ENCODE data around the gene USP19. TPM values are rescaled to one million over a fixed set of nuclear protein-coding genes. Genes with fewer than 3 reads are reported as not detected.

Gene USP19
- total RNA-seq, 1 experiment from 2014 or later = 66.3 TPM

DNA sequence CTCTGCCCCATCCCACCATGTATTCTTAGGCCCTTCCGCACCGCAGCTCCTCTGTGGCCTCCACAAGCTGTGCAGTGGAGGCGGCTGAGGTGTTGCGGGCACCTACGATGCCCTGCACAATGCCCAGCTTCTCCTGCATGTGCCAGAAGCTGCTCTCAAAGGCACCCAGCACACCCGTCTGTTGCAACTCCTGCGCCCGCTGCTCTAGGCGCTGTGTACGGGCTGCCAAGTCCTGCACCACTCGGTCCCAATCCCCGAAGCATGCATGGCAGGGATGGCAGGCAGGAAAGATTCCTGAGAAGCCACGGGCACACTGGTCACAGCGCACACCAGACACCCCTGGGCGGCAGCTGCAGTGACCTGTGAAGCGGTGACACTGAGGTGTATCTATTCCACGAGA, 3.1 kb upstream of the USP19 start:
- DNase-seq = no peak
- H4K20me1 ChIP-seq (ENCODE audit: control insufficient read depth, insufficient read depth, insufficient read length) = peaks cover 2% of the 10 kb centered on the region
- TF ChIP-seq, protein P1, sequence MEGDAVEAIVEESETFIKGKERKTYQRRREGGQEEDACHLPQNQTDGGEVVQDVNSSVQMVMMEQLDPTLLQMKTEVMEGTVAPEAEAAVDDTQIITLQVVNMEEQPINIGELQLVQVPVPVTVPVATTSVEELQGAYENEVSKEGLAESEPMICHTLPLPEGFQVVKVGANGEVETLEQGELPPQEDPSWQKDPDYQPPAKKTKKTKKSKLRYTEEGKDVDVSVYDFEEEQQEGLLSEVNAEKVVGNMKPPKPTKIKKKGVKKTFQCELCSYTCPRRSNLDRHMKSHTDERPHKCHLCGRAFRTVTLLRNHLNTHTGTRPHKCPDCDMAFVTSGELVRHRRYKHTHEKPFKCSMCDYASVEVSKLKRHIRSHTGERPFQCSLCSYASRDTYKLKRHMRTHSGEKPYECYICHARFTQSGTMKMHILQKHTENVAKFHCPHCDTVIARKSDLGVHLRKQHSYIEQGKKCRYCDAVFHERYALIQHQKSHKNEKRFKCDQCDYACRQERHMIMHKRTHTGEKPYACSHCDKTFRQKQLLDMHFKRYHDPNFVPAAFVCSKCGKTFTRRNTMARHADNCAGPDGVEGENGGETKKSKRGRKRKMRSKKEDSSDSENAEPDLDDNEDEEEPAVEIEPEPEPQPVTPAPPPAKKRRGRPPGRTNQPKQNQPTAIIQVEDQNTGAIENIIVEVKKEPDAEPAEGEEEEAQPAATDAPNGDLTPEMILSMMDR (conservative IDR thresholded peaks at IDR 0.05) = no peak
- no peak overlapping the region for H4K5ac ChIP-seq (ENCODE audit: insufficient read length, low read depth, low read length)
- peaks cover 4% of the 10 kb centered on the region for H3K79me1 ChIP-seq (ENCODE audit: insufficient read depth, low read depth, low read length, poor library complexity, severe bottlenecking)
- no peak overlapping the region for H3K27ac ChIP-seq (ENCODE audit: insufficient read length, low read depth, low read length)
- no peak overlapping the region for H2BK5ac ChIP-seq (ENCODE audit: insufficient read length, low read length)
- H2BK120ac ChIP-seq (ENCODE audit: low read depth, low read length, poor library complexity, severe bottlenecking) = no peak overlapping the region
- no peak overlapping the region for H2BK20ac ChIP-seq (ENCODE audit: low read depth, low read length, poor library complexity, severe bottlenecking)
- H2BK15ac ChIP-seq (ENCODE audit: low read depth, low read length) = no peak overlapping the region
- H3K79me2 ChIP-seq (ENCODE audit: insufficient read depth, low read length) = no peaks in the 10 kb centered on the region; the same call in 1 of the 2 replicates
- Mint-ChIP-seq H3K27ac (no peak overlapping the region), H3K4me3 (no peak overlapping the region), H3K4me1 (peaks cover 4% of the 10 kb centered on the region in 2 experiments; a peak in 3 of 4 replicates), H3K9me3 (no peaks in the 10 kb centered on the region), H3K27me3 (ENCODE audit: low read depth) (no peaks in the 10 kb centered on the region; the same call in 1 of the 2 replicates), H3K36me3 (ENCODE audit: insufficient read depth in 1 of 3, low read depth in 3 of 3) (peaks cover 0 to 32% (median 24%) of the 10 kb centered on the region in 3 experiments; a peak in 6 of 7 replicates)
- no peak overlapping the region for H3K56ac ChIP-seq (ENCODE audit: insufficient read length, low read depth, low read length)
- no peak overlapping the region for H2AK5ac ChIP-seq (ENCODE audit: insufficient read length, low read length)
- H3T11ph ChIP-seq (ENCODE audit: low read length) = no peak overlapping the region
- no peak overlapping the region for H3K14ac ChIP-seq (ENCODE audit: insufficient read depth, low read length)
- 0 out of 2 replicates have a peak, but pooled peaks cover 2% of the 10 kb centered on the region for H3K4me1 ChIP-seq (ENCODE audit: insufficient read depth, low read length)
- no peaks in the 10 kb centered on the region for H3K9me3 ChIP-seq (ENCODE audit: control insufficient read depth, low read depth, low read length)
- H3K4ac ChIP-seq (ENCODE audit: low read depth, low read length) = no peak overlapping the region
- no peak overlapping the region for H3K4me2 ChIP-seq (ENCODE audit: insufficient read depth, insufficient read length, low read length)
- WGBS (ENCODE audit: extremely low coverage, insufficient read length, low lambda C conversion rate) = no CpG with 5 or more reads among the region's 17 CpGs
- H3K23me2 ChIP-seq (ENCODE audit: insufficient read length, low read depth, low read length, poor library complexity, severe bottlenecking) = peaks cover 5% of the 10 kb centered on the region
- no peak overlapping the region for H3K9ac ChIP-seq (ENCODE audit: extremely low read depth, insufficient read length, low read length)
- H4K8ac ChIP-seq (replicated peaks; ENCODE audit: insufficient read length, low read depth, low read length) = no peak overlapping the region
- no peak overlapping the region for H4K91ac ChIP-seq (ENCODE audit: insufficient read length, low read depth, low read length)
- no peak overlapping the region for H2AFZ ChIP-seq (ENCODE audit: low read length)
- H3K23ac ChIP-seq (ENCODE audit: insufficient read length, low read depth, low read length) = no peak overlapping the region
- no peak overlapping the region for H2BK12ac ChIP-seq (ENCODE audit: insufficient read length, low read depth, low read length)
- H3K18ac ChIP-seq (ENCODE audit: insufficient read length, low read depth, low read length) = no peak overlapping the region
- H3K27me3 ChIP-seq (ENCODE audit: insufficient read depth, low read length) = no peaks in the 10 kb centered on the region
